ENCODE data around the gene PLD1. TPM values are rescaled to one million over a fixed set of nuclear protein-coding genes. Genes with fewer than 3 reads are reported as not detected.

PLD1 gene
- total and polyA plus RNA-seq, 2 of the 8 experiments (the other 6 are each of a cell fraction or from before 2014, with no cell fraction given) = 1.2 to 2.6 TPM

DNA sequence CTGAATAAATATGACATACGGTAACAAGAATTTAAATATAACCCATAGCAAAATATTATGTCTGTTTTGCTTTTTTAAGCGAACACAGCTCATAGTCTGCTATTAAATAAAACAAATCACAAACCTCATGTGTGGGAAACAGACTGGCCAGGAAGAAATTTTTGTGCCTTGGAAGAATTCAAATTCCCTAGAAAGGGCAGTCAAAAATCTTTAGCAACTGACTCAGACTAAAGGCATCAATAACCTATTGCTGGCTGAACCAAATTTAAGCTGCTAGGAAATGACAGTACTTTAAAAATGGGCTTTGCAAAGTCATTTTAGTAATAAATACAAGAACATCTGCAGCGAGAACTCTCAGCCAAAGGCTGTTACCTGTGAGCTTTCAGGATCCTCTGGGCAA lies 151.4 kb downstream of the PLD1 start (continued):
- TF ChIP-seq, protein P1, sequence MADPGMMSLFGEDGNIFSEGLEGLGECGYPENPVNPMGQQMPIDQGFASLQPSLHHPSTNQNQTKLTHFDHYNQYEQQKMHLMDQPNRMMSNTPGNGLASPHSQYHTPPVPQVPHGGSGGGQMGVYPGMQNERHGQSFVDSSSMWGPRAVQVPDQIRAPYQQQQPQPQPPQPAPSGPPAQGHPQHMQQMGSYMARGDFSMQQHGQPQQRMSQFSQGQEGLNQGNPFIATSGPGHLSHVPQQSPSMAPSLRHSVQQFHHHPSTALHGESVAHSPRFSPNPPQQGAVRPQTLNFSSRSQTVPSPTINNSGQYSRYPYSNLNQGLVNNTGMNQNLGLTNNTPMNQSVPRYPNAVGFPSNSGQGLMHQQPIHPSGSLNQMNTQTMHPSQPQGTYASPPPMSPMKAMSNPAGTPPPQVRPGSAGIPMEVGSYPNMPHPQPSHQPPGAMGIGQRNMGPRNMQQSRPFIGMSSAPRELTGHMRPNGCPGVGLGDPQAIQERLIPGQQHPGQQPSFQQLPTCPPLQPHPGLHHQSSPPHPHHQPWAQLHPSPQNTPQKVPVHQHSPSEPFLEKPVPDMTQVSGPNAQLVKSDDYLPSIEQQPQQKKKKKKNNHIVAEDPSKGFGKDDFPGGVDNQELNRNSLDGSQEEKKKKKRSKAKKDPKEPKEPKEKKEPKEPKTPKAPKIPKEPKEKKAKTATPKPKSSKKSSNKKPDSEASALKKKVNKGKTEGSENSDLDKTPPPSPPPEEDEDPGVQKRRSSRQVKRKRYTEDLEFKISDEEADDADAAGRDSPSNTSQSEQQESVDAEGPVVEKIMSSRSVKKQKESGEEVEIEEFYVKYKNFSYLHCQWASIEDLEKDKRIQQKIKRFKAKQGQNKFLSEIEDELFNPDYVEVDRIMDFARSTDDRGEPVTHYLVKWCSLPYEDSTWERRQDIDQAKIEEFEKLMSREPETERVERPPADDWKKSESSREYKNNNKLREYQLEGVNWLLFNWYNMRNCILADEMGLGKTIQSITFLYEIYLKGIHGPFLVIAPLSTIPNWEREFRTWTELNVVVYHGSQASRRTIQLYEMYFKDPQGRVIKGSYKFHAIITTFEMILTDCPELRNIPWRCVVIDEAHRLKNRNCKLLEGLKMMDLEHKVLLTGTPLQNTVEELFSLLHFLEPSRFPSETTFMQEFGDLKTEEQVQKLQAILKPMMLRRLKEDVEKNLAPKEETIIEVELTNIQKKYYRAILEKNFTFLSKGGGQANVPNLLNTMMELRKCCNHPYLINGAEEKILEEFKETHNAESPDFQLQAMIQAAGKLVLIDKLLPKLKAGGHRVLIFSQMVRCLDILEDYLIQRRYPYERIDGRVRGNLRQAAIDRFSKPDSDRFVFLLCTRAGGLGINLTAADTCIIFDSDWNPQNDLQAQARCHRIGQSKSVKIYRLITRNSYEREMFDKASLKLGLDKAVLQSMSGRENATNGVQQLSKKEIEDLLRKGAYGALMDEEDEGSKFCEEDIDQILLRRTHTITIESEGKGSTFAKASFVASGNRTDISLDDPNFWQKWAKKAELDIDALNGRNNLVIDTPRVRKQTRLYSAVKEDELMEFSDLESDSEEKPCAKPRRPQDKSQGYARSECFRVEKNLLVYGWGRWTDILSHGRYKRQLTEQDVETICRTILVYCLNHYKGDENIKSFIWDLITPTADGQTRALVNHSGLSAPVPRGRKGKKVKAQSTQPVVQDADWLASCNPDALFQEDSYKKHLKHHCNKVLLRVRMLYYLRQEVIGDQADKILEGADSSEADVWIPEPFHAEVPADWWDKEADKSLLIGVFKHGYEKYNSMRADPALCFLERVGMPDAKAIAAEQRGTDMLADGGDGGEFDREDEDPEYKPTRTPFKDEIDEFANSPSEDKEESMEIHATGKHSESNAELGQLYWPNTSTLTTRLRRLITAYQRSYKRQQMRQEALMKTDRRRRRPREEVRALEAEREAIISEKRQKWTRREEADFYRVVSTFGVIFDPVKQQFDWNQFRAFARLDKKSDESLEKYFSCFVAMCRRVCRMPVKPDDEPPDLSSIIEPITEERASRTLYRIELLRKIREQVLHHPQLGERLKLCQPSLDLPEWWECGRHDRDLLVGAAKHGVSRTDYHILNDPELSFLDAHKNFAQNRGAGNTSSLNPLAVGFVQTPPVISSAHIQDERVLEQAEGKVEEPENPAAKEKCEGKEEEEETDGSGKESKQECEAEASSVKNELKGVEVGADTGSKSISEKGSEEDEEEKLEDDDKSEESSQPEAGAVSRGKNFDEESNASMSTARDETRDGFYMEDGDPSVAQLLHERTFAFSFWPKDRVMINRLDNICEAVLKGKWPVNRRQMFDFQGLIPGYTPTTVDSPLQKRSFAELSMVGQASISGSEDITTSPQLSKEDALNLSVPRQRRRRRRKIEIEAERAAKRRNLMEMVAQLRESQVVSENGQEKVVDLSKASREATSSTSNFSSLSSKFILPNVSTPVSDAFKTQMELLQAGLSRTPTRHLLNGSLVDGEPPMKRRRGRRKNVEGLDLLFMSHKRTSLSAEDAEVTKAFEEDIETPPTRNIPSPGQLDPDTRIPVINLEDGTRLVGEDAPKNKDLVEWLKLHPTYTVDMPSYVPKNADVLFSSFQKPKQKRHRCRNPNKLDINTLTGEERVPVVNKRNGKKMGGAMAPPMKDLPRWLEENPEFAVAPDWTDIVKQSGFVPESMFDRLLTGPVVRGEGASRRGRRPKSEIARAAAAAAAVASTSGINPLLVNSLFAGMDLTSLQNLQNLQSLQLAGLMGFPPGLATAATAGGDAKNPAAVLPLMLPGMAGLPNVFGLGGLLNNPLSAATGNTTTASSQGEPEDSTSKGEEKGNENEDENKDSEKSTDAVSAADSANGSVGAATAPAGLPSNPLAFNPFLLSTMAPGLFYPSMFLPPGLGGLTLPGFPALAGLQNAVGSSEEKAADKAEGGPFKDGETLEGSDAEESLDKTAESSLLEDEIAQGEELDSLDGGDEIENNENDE (IDR thresholded peaks at IDR 0.05; ENCODE audit: insufficient replicate concordance, low read length) = no peak
- TF ChIP-seq RNF2 (IDR thresholded peaks at IDR 0.05; ENCODE audit: borderline replicate concordance, low read depth, low read length, missing control alignments, poor library complexity, severe bottlenecking) = no peak
- TF ChIP-seq SP4 (IDR thresholded peaks at IDR 0.05; ENCODE audit: low read length) = no peak
- no peak for TF ChIP-seq BRCA1 (IDR thresholded peaks at IDR 0.05; ENCODE audit: low read depth, low read length)
- TF ChIP-seq RFX5 (IDR thresholded peaks at IDR 0.05; ENCODE audit: borderline replicate concordance, low read depth, low read length) = no peak
- TF ChIP-seq CHD1 (IDR thresholded peaks at IDR 0.05; ENCODE audit: low read depth, low read length) = no peak
- no peak for TF ChIP-seq CEBPB (IDR thresholded peaks at IDR 0.05; ENCODE audit: low read depth, low read length)
- TF ChIP-seq CBX8 (IDR thresholded peaks at IDR 0.05; ENCODE audit: borderline replicate concordance, low read depth, low read length) = no peak
- no peak for TF ChIP-seq EZH2 (IDR thresholded peaks at IDR 0.05; ENCODE audit: low read depth, low read length, severe bottlenecking)

All from H1 (cell line).